K562 (cell line): ENCODE data around the gene POMT1.

Source experiments
- BRF2 ChIP-seq: IDR thresholded peaks from 3 replicates; pipeline ENCODE4 v1.6.1; 2011; ENCODE audit warnings: borderline replicate concordance, mild to moderate bottlenecking; ENCODE audit not compliant: insufficient read length, insufficient read depth
- RBM22 ChIP-seq: fragments of 200-400 bp; formaldehyde crosslinking; IDR thresholded peaks from 2 replicates; pipeline ENCODE4 v1.6.1; 2018; ENCODE audit warnings: low read length, low read depth; ENCODE audit not compliant: poor library complexity, severe bottlenecking
- STAG1 ChIP-seq: sonication (generic); formaldehyde crosslinking; IDR thresholded peaks from 2 replicates; pipeline ENCODE4 v1.5.0; 2020; ENCODE audit warnings: missing genetic modification reagents, borderline replicate concordance

GRCh38 chr9:131545003-131545785, 42.5 kb downstream of the POMT1 start, which contains the start of gene PRRT1B:
- TF ChIP-seq RBM22 (no peak), STAG1 (CRISPR knock-in tag) (no peak), BRF2 (no peak)
